Vagina (tissue), 2 donors: ENCODE data around the gene CXCL6. TPM values are rescaled to one million over a fixed set of nuclear protein-coding genes. Genes with fewer than 3 reads are reported as not detected.

Experiments used
- DNase-seq, 2 donors: peaks; one replicate each; pipeline ENCODE4 v3.0.0-alpha.2; 2017; ENCODE audit errors: extremely low spot score in 2 of 2
- H3K27ac ChIP-seq: fragments of 200-600 bp; sonication (generic); one replicate; pipeline ENCODE4 v1.5.1; 2019
- H3K27me3 ChIP-seq: fragments of 200-600 bp; sonication (generic); one replicate; pipeline ENCODE4 v1.5.1; 2019
- H3K36me3 ChIP-seq, 2 donors: fragments of 200-600 bp; sonication (generic); one replicate each; pipeline ENCODE4 v1.5.1; 2017 to 2019
- H3K4me1 ChIP-seq: fragments of 200-600 bp; sonication (generic); one replicate; pipeline ENCODE4 v1.5.1; 2019
- H3K4me3 ChIP-seq, 2 donors: fragments of 200-600 bp; sonication (generic); 1 replicate in 1 of 2; 2 replicates in 1 of 2; pipeline ENCODE4 v1.5.1; 2016 to 2019
- H3K9me3 ChIP-seq: fragments of 200-600 bp; sonication (generic); one replicate; pipeline ENCODE4 v1.5.1; 2019
- CTCF ChIP-seq, 3 experiments: fragments of 450-650 bp in 2 of 3; fragments of 200-600 bp in 1 of 3; sonication (generic) in 1 of 3; IDR thresholded peaks; one replicate each; pipeline ENCODE4 v1.5.1; 2017 to 2019; ENCODE audit warnings: antibody characterized with exemption in 3 of 3, mild to moderate bottlenecking in 2 of 3, moderate library complexity in 2 of 3
- POLR2A ChIP-seq, 2 donors: fragments of 450-650 bp; IDR thresholded peaks; one replicate each; pipeline ENCODE4 v1.6.1; 2017; ENCODE audit warnings: antibody characterized with exemption in 2 of 2, mild to moderate bottlenecking in 2 of 2, moderate library complexity in 2 of 2
- POLR2AphosphoS5 ChIP-seq, 2 donors: sonication (generic); formaldehyde crosslinking; IDR thresholded peaks; one replicate each; pipeline ENCODE4 v1.9.0; 2017; ENCODE audit warnings: antibody characterized with exemption in 2 of 2, mild to moderate bottlenecking in 2 of 2, low read depth in 1 of 2; ENCODE audit not compliant: insufficient read depth in 1 of 2
- intact Hi-C: fragments of 100-400 bp; cut with DNase I; formaldehyde crosslinking; loops from one replicate; pipeline ENCODE4 v1.15.1; 2023
- total RNA-seq: library from RNA; depleted of rRNA; stranded (reverse); fragments of >200 nt; gene quantifications from one replicate; pipeline ENCODE4 v1.2.3, GENCODE V29; 2016

Gene CXCL6
- total RNA-seq, 1 donor from 2014 or later: 13.8 TPM

DNA sequence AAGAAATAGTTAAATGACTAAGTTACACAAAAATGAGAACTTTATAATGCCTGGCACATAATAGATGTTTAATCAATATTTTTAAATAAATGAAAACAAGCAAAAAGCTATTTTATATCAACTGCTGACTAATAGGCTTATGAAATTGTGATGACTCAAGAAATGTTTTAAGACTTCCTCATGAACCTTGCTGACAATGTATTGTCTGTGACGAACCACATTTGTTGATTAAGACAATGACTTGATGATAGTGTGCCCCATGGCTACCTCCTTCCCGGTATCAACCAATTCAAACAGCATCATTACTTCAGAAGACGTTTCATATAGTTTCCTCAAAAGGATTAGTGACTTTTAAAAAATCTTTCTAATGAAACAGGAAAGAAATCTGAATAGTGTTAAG lies 7.9 kb downstream of the CXCL6 start:
- Histone ChIP-seq H3K4me1 (no peaks in the 10 kb centered on the region), H3K9me3 (no peaks in the 10 kb centered on the region), H3K27ac (no peak overlapping the region), H3K4me3 (no peak overlapping the region), H3K27me3 (no peaks in the 10 kb centered on the region), H3K36me3 (no peaks in the 10 kb centered on the region)
- TF ChIP-seq POLR2A (IDR thresholded peaks at IDR 0.05): no peak
- peak in 1 of 2 donors; percentile 35 for TF ChIP-seq POLR2AphosphoS5 (IDR thresholded peaks at IDR 0.05; ENCODE audit: insufficient read depth in 1 of 2, low read depth in 1 of 2)
- DNase-seq: no peak
- intact Hi-C loops: no loop called here

DNA sequence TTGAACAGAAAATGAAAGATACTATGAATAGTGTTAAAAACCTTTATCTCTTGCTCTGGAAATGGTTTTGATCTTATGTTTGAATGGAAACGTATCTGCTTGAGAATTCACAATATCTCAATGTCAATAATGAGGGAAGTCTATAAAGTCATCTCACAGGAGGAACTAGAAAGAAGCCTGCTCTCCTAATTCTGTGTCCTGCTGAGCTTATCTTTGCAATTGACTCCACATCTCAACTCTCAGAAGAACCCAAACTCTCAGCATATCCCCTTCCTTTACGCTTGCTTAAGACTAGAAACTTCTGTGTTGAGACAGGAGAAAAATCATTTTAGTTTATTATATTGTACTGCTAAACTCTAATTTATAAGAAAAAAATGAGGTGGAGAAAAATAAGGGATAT lies 8.3 kb downstream of the CXCL6 start:
- TF ChIP-seq CTCF (IDR thresholded peaks at IDR 0.05): no peak
- TF ChIP-seq POLR2A (IDR thresholded peaks at IDR 0.05): no peak
- TF ChIP-seq POLR2AphosphoS5 (IDR thresholded peaks at IDR 0.05; ENCODE audit: insufficient read depth in 1 of 2, low read depth in 1 of 2): no peak
- Histone ChIP-seq H3K4me3 (no peak overlapping the region), H3K36me3 (no peaks in the 10 kb centered on the region), H3K27ac (no peak overlapping the region), H3K9me3 (no peaks in the 10 kb centered on the region), H3K27me3 (no peaks in the 10 kb centered on the region), H3K4me1 (no peaks in the 10 kb centered on the region)
- intact Hi-C loops: no loop called here
- DNase-seq: no peak

GRCh38 chr4:73847526-73848182 lies 11.2 kb downstream of the CXCL6 start:
- no peak for TF ChIP-seq CTCF (IDR thresholded peaks at IDR 0.05)
- TF ChIP-seq POLR2A (IDR thresholded peaks at IDR 0.05): no peak
- no peak for TF ChIP-seq POLR2AphosphoS5 (IDR thresholded peaks at IDR 0.05; ENCODE audit: insufficient read depth in 1 of 2, low read depth in 1 of 2)
- intact Hi-C loops: no loop called here
- no peaks in the 10 kb centered on the region for H3K27me3 ChIP-seq

DNA sequence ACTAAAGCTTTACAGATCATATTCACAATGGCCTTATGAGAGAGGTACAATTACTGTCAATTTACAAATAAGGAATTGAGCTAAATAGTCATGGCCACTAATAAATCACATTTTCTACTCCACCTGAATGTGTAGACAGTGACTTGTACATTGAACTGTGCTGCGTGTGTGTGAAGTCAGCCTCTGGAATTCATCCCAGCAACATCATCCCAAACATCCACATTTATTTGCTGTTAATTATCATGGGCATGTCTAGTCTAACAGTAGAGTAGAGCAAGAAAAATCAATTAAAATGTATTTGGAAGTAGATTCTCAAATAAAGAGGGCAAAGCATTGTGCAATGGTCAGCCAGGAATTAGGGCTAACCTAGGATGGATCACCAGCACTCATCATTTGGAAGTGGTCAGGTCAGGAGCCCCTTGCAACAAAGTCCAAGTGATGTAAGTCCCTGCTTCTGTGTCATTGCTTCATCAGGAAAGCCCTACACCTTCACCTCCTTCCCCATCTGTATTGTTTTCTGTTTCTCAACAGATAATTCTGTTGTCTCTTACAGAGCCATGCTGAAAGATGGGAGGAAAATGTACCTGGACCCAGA lies 11.8 kb downstream of the CXCL6 start:
- TF ChIP-seq CTCF (IDR thresholded peaks at IDR 0.05): no peak
- TF ChIP-seq POLR2A (IDR thresholded peaks at IDR 0.05): no peak
- no peak for TF ChIP-seq POLR2AphosphoS5 (IDR thresholded peaks at IDR 0.05; ENCODE audit: insufficient read depth in 1 of 2, low read depth in 1 of 2)
- Histone ChIP-seq H3K27me3 (no peaks in the 10 kb centered on the region), H3K4me1 (peaks cover 3% of the 10 kb centered on the region), H3K4me3 (no peak overlapping the region), H3K36me3 (no peaks in the 10 kb centered on the region), H3K27ac (no peak overlapping the region), H3K9me3 (no peaks in the 10 kb centered on the region)
- intact Hi-C loops: no loop called here
- DNase-seq: no peak

More at GRCh38 chr4:73847526-73848182, 11.2 kb downstream of the CXCL6 start:
- H3K9me3 ChIP-seq: no peaks in the 10 kb centered on the region
- no peak overlapping the region for H3K27ac ChIP-seq
- DNase-seq: no peak
- no peak overlapping the region for H3K4me3 ChIP-seq
- H3K4me1 ChIP-seq: no peaks in the 10 kb centered on the region
- no peaks in the 10 kb centered on the region for H3K36me3 ChIP-seq

DNA sequence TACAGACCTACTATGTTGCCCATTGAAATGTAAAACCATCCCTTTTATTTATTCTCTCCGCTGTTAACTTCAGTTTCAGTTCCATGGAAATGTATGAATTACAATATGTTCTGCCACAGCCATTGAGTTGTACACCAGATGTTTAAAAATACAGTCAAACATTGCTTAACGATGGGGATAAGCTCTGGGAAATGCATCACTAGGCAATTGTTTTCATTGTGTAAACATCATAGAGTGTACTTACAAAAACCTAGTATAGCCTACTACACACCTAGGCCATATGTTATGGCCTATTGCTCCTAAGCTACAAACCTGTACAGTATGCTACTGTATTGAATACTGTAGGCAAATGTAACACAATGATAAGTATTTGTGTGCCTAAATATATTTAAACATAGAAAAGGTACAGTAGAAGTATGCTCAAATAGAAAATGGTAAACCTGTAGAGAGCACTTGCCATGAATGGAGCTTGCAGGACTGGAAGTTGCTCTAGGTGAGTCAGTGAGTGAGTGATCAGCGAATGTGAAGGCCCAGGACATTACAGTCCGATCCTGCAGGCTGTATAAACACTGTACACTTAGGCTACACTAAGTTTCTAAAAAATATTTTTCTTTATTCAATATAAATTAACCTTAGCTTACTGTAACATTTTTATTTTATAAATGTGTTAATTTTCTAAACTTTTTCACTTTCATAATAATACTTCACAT lies 13.9 kb downstream of the CXCL6 start:
- no peak overlapping the region for H3K27ac ChIP-seq
- no peak for TF ChIP-seq POLR2A (IDR thresholded peaks at IDR 0.05)
- no peak for TF ChIP-seq CTCF (IDR thresholded peaks at IDR 0.05)
- no peak for TF ChIP-seq POLR2AphosphoS5 (IDR thresholded peaks at IDR 0.05; ENCODE audit: insufficient read depth in 1 of 2, low read depth in 1 of 2)
- no peaks in the 10 kb centered on the region for H3K27me3 ChIP-seq
- intact Hi-C loops: no loop called here
- peaks cover 10% of the 10 kb centered on the region for H3K4me1 ChIP-seq
- no peaks in the 10 kb centered on the region for H3K36me3 ChIP-seq
- no peaks in the 10 kb centered on the region for H3K9me3 ChIP-seq
- no peak overlapping the region for H3K4me3 ChIP-seq
- DNase-seq: no peak
